ENCODE data around the gene INHA.

Gene INHA

DNA sequence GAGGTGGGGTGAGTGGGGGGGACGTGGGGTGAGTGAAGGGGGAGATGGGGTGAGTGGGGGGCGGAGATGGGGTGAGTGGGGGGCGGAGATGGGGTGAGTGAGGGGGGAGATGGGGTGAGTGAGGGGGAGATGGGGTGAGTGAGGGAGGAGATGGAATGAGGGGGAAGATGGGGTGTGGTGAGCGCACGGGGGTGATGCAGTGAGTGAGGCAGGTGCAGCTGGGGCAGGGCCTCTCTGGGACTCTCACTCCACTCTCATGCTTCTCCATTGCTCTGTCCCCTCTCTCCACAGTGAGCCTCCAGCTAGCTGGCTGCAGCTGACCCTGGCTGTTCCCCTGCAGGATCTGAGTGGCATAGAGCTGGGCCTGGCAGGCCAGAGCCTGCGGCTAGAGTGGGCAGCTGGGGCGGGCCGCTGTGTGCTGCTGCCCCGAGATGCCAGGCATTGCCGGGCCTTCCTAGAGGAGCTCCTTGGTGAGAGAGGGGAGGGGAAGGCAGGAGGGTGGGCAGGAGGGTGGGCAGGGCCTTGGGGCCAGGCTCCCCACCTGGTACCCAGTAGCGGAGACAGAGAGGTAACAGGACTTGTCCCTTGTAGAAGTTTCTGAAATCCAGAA is 41.5 kb downstream of the INHA start:
- no peaks in the 10 kb centered on the region for H3K9me3 ChIP-seq (ENCODE audit: insufficient read depth, low read length)
- H3F3A ChIP-seq (ENCODE audit: insufficient read depth): no peaks in the 10 kb centered on the region
- H3K27ac ChIP-seq (ENCODE audit: low read depth, low read length): no peak overlapping the region
- no peaks in the 10 kb centered on the region for H3K36me3 ChIP-seq (ENCODE audit: low read length)
- no peaks in the 10 kb centered on the region for H3K27me3 ChIP-seq (ENCODE audit: low read length)
- no peak overlapping the region for H2AFZ ChIP-seq (ENCODE audit: low read depth, low read length, severe bottlenecking)
- H3K4me2 ChIP-seq (ENCODE audit: low read depth, low read length, poor library complexity, severe bottlenecking): no peak overlapping the region
- no peak overlapping the region for H3K4me3 ChIP-seq (ENCODE audit: insufficient read depth, low read length, poor library complexity, severe bottlenecking)
- H3K9me2 ChIP-seq (replicated peaks; ENCODE audit: insufficient read depth, low read length): no peaks in the 10 kb centered on the region
- no peaks in the 10 kb centered on the region for H4K20me1 ChIP-seq (ENCODE audit: low read depth, low read length)
- TF ChIP-seq EZH2phosphoT487 (conservative IDR thresholded peaks at IDR 0.05; ENCODE audit: low read length): no peak
- TF ChIP-seq, protein P1, sequence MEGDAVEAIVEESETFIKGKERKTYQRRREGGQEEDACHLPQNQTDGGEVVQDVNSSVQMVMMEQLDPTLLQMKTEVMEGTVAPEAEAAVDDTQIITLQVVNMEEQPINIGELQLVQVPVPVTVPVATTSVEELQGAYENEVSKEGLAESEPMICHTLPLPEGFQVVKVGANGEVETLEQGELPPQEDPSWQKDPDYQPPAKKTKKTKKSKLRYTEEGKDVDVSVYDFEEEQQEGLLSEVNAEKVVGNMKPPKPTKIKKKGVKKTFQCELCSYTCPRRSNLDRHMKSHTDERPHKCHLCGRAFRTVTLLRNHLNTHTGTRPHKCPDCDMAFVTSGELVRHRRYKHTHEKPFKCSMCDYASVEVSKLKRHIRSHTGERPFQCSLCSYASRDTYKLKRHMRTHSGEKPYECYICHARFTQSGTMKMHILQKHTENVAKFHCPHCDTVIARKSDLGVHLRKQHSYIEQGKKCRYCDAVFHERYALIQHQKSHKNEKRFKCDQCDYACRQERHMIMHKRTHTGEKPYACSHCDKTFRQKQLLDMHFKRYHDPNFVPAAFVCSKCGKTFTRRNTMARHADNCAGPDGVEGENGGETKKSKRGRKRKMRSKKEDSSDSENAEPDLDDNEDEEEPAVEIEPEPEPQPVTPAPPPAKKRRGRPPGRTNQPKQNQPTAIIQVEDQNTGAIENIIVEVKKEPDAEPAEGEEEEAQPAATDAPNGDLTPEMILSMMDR (IDR thresholded peaks at IDR 0.05; ENCODE audit: insufficient read depth, low read length, poor library complexity, severe bottlenecking): no peak
- no peak overlapping the region for H3K9ac ChIP-seq (ENCODE audit: low read length)
- H3K79me2 ChIP-seq (ENCODE audit: insufficient read depth, low read length): no peaks in the 10 kb centered on the region

DNA sequence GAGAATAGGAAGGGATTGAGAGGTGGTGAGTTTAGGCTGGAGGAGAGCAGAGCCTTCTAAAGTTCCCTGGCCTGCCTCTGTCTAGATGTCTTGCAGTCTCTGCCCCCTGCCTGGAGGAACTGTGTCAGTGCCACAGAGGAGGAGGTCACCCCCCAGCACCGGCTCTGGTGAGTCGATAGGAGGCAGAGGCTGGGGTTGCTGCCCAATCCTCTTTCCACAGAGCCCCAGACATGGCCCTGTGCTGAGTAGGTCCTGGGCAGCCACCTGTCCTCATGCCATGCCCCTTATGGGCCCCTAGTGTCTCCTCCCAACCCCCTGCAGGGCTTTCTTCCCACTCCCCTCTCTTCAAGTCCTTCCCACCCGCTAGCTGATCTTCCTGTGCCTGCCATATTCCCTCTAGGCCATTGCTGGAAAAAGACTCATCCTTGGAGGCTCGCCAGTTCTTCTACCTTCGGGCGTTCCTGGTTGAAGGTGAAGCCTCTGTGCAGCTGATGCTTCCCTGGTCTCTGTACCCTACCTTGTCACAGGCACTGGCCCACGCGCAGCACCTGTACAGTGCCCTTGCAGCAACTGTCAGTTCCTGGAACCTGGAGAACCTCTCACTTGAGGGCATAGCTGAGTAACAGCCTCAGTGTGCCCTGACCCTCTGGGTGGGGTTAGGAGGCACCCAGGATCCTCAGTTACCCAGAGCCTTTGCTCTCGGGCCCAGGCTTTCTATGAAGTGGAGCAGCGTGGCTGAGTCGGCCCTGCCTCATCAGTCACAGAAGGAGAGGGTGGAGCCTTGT is 42.2 kb downstream of the INHA start:
- no peaks in the 10 kb centered on the region for H3K27me3 ChIP-seq (ENCODE audit: low read length)
- no peak overlapping the region for H3K4me2 ChIP-seq (ENCODE audit: low read depth, low read length, poor library complexity, severe bottlenecking)
- no peak overlapping the region for H2AFZ ChIP-seq (ENCODE audit: low read depth, low read length, severe bottlenecking)
- H3K4me3 ChIP-seq (ENCODE audit: insufficient read depth, low read length, poor library complexity, severe bottlenecking): no peak overlapping the region
- H3K27ac ChIP-seq (ENCODE audit: low read depth, low read length): no peak overlapping the region
- H3K9me3 ChIP-seq (ENCODE audit: insufficient read depth, low read length): no peaks in the 10 kb centered on the region
- no peaks in the 10 kb centered on the region for H3F3A ChIP-seq (ENCODE audit: insufficient read depth)
- no peaks in the 10 kb centered on the region for H3K36me3 ChIP-seq (ENCODE audit: low read length)
- no peak overlapping the region for H3K9ac ChIP-seq (ENCODE audit: low read length)
- TF ChIP-seq, protein P1 (IDR thresholded peaks at IDR 0.05; ENCODE audit: insufficient read depth, low read length, poor library complexity, severe bottlenecking): no peak
- no peak for TF ChIP-seq EZH2phosphoT487 (conservative IDR thresholded peaks at IDR 0.05; ENCODE audit: low read length)
- no peaks in the 10 kb centered on the region for H3K79me2 ChIP-seq (ENCODE audit: insufficient read depth, low read length)
- H4K20me1 ChIP-seq (ENCODE audit: low read depth, low read length): no peaks in the 10 kb centered on the region
- H3K9me2 ChIP-seq (replicated peaks; ENCODE audit: insufficient read depth, low read length): no peaks in the 10 kb centered on the region

DNA sequence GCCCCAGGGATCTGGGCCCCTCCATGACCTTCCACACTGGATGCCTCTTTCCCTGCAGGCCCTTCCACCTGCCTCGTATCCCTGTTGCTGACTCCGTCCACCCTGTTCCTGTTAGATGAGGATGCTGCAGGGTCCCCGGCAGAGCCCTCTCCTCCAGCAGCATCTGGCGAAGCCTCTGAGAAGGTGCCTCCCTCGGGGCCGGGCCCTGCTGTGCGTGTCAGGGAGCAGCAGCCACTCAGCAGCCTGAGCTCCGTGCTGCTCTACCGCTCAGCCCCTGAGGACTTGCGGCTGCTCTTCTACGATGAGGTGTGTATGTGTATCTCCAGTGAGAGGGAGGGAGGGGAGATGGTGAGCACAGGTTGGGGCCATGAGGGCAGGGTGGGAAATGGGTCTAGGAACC is 42.9 kb downstream of the INHA start:
- H3K4me2 ChIP-seq (ENCODE audit: low read depth, low read length, poor library complexity, severe bottlenecking): no peak overlapping the region
- H3K4me3 ChIP-seq (ENCODE audit: insufficient read depth, low read length, poor library complexity, severe bottlenecking): no peak overlapping the region
- H3K27ac ChIP-seq (ENCODE audit: low read depth, low read length): no peak overlapping the region
- H4K20me1 ChIP-seq (ENCODE audit: low read depth, low read length): no peaks in the 10 kb centered on the region
- H3K9me3 ChIP-seq (ENCODE audit: insufficient read depth, low read length): no peaks in the 10 kb centered on the region
- no peaks in the 10 kb centered on the region for H3K9me2 ChIP-seq (replicated peaks; ENCODE audit: insufficient read depth, low read length)
- no peaks in the 10 kb centered on the region for H3F3A ChIP-seq (ENCODE audit: insufficient read depth)
- no peak overlapping the region for H2AFZ ChIP-seq (ENCODE audit: low read depth, low read length, severe bottlenecking)
- no peaks in the 10 kb centered on the region for H3K27me3 ChIP-seq (ENCODE audit: low read length)
- no peaks in the 10 kb centered on the region for H3K36me3 ChIP-seq (ENCODE audit: low read length)
- H3K79me2 ChIP-seq (ENCODE audit: insufficient read depth, low read length): no peaks in the 10 kb centered on the region
- H3K9ac ChIP-seq (ENCODE audit: low read length): no peak overlapping the region
- TF ChIP-seq EZH2phosphoT487 (conservative IDR thresholded peaks at IDR 0.05; ENCODE audit: low read length): no peak
- TF ChIP-seq, protein P1 (IDR thresholded peaks at IDR 0.05; ENCODE audit: insufficient read depth, low read length, poor library complexity, severe bottlenecking): no peak
